LNCAP (cell line): ENCODE data around the gene PAX4.

ENCODE experiments used
- TF ChIP-seq, protein P1 (sequence below): fragments of 450-650 bp; IDR thresholded peaks from 2 replicates; pipeline ENCODE4 v1.5.1; 2017; ENCODE audit warnings: mild to moderate bottlenecking

Gene PAX4

GRCh38 chr7:127582361-127582760, 35.6 kb downstream of the PAX4 start:
- TF ChIP-seq, protein P1, sequence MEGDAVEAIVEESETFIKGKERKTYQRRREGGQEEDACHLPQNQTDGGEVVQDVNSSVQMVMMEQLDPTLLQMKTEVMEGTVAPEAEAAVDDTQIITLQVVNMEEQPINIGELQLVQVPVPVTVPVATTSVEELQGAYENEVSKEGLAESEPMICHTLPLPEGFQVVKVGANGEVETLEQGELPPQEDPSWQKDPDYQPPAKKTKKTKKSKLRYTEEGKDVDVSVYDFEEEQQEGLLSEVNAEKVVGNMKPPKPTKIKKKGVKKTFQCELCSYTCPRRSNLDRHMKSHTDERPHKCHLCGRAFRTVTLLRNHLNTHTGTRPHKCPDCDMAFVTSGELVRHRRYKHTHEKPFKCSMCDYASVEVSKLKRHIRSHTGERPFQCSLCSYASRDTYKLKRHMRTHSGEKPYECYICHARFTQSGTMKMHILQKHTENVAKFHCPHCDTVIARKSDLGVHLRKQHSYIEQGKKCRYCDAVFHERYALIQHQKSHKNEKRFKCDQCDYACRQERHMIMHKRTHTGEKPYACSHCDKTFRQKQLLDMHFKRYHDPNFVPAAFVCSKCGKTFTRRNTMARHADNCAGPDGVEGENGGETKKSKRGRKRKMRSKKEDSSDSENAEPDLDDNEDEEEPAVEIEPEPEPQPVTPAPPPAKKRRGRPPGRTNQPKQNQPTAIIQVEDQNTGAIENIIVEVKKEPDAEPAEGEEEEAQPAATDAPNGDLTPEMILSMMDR, result no peak

- TF ChIP-seq, protein P1, result no peak
These were observed 36.2 kb downstream of the PAX4 start for GRCh38 chr7:127581716-127582115.

DNA sequence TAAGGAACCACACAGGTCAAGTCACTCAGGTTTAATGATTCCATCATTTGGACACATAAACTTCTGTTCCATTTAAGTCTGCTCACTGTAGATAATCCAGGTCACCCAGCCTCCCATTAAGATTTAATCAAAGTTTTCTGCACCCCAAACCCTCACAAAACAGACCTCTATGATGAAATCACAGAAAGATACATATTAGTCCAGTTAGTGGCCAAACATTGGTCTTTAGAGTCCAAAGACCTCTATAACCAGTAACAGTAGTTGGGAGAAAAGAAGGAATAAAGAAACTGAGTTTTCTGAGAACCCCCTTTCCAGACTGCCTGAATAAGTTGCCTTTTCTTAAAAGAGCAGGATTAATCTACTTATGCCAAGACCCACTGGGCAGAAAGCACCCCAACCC, 37.3 kb downstream of the PAX4 start:
- TF ChIP-seq, protein P1, result no peak

DNA sequence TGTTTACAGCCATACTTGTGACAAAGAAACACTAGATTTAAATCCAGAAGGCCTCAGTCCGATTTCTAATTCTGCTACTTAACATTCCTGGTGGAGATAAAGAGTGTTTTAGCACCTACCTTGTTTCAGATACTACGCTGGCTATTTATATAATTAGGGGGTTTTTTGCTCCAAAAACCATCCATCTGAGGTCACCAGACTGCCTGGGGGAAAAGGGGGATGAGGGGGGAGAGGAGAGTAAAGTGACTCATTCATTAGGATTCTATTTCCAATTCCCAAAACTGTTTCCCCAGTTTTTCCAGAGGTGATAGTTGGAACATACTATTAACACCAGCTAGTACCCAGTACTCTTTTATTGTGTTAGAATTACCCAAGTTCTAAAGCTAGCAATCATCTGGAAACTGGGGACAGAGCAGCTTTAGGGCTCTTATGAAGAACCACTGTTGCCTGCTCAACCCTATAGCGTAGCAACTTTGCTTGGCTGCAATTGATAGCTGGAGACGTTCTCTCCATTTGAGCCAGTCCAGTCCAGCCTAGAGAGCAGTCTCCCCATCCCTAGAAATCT, 39.1 kb downstream of the PAX4 start:
- TF ChIP-seq, protein P1, result no peak

GRCh38 chr7:127578036-127578684, 39.8 kb downstream of the PAX4 start:
- TF ChIP-seq, protein P1, result peak; percentile 29; the same call in 1 of the 2 replicates

DNA sequence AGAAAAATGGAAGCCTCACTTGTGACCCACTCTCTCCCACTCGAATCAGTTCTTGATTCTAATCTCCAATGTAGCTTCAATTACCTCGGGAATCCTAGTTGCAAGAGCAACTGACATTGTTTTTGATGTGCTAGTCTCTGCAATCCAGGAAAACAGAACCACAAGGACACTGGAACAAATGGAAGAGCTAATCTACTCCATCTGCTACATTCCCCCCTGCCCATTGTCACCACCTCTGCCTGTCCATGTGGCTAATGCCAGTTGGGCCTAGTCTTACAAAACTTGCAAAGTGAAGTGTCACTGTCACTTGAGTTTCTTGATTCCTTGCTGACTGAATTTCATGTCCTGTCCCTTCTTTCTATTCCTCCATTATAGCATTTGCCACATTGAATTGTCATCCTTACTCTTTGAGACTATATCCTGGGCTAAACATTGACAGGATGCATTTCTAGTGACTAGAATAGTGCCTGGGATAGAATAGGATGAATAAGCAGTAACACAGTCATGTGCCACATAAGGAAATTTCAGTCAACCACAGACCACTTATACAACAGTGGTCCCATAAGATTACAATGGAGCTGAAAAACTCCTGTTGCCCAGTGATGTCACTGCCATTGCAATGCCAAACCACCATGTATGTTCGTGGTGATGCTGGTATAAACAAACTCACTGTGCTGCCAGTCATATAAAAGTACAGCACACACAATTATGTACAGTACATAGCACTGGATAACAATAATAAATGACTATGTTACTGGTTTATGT, 46.0 kb downstream of the PAX4 start:
- TF ChIP-seq, protein P1, result no peak

DNA sequence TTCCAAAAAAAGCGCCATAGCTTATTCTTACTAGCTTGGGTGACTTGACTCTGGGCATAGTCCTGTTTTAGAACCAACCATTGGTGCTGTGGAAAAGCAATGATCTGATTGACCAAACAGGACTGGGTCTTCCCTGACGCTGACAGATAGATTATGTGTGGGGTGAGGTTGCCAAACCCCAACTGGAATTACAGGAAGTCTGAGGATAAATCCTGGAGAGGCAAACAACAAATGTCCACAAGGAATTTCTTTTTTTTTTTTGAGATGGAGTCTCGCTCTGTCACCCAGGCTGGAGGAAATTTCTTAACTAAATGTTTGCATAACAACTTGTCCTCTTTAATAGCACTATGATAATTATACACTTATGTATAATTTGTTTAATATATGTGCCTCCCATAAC, 51.7 kb downstream of the PAX4 start:
- TF ChIP-seq, protein P1, result no peak
